BLaER1 treated with 17β-estradiol and CSF1 and Interleukin-3, amounts not matched to agents 10 nM and 100 nM (cell line): Measurements from ENCODE around the gene NT5C2.
"Not testable (repeated sequence)": the region's sequence is repeated elsewhere in the genome, so short reads cannot be mapped to it uniquely, and the experiment has no call there.

Source experiments
- H3K27ac ChIP-seq, 11 experiments: shearing (Covaris generic); formaldehyde crosslinking; 2 replicates each; pipeline ENCODE4 v1.8.1; 2022
- H3K27me3 ChIP-seq, 11 experiments: shearing (Covaris generic); formaldehyde crosslinking; 2 replicates each; pipeline ENCODE4 v1.8.1; 2022
- H3K36me3 ChIP-seq, 11 experiments: shearing (Covaris generic); formaldehyde crosslinking; 2 replicates each; pipeline ENCODE4 v1.8.1; 2022
- H3K4me1 ChIP-seq, 10 experiments: shearing (Covaris generic); formaldehyde crosslinking; 2 replicates each; pipeline ENCODE4 v1.8.1; 2022
- H3K4me2 ChIP-seq, 11 experiments: shearing (Covaris generic); formaldehyde crosslinking; 2 replicates each; pipeline ENCODE4 v1.8.1; 2022
- H3K4me3 ChIP-seq, 10 experiments: shearing (Covaris generic); formaldehyde crosslinking; 2 replicates each; pipeline ENCODE4 v1.8.1; 2022
- H3K9ac ChIP-seq, 11 experiments: shearing (Covaris generic); formaldehyde crosslinking; 2 replicates each; pipeline ENCODE4 v1.8.1; 2022
- H3K9me3 ChIP-seq, 11 experiments: shearing (Covaris generic); formaldehyde crosslinking; replicated peaks in 1 of 11; 2 replicates each; pipeline ENCODE4 v1.8.1; 2022
- H4K20me1 ChIP-seq, 11 experiments: shearing (Covaris generic); formaldehyde crosslinking; 2 replicates each; pipeline ENCODE4 v1.8.1; 2022
- Cebpa-rat ChIP-seq, 11 experiments: shearing (Covaris generic); IDR thresholded peaks; 2 replicates each; pipeline ENCODE4 v1.8.1; 2022

The NT5C2 gene

DNA sequence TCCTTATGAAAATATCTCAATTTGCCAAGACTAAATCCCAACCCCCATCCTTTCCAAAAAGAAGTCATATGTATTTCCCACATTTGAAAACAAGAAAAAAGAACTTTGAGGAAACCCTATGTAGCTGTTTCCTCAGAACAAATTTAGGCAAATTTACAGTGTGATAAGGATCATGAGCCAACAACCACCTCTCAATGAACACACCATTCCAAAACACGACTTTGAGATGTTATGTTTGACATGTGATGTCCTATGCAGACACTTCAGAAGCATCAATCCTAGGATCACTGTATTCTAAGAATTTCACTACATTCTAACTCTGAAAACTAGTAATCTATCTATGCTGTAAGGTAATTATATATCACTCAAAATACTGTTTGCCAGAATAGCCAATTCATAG is 62.2 kb downstream of the NT5C2 start:
- Histone ChIP-seq H3K9ac (no peak overlapping the region), H3K36me3 (peaks cover 55 to 76% (median 71%) of the 10 kb centered on the region in 11 experiments), H3K27ac (no peak overlapping the region), H3K9me3 (peaks cover 35 to 54% (median 48%) of the 10 kb centered on the region in 11 experiments), H4K20me1 (peaks cover 0 to 58% (median 8%) of the 10 kb centered on the region in 11 experiments; a peak in 10 of 22 replicates), H3K4me2 (no peak overlapping the region), H3K4me1 (peaks cover 0 to 19% (median 2%) of the 10 kb centered on the region in 10 experiments; a peak in 6 of 20 replicates), H3K4me3 (no peak overlapping the region), H3K27me3 (no peaks in the 10 kb centered on the region)
- TF ChIP-seq Cebpa-rat (IDR thresholded peaks at IDR 0.05): no peak

DNA sequence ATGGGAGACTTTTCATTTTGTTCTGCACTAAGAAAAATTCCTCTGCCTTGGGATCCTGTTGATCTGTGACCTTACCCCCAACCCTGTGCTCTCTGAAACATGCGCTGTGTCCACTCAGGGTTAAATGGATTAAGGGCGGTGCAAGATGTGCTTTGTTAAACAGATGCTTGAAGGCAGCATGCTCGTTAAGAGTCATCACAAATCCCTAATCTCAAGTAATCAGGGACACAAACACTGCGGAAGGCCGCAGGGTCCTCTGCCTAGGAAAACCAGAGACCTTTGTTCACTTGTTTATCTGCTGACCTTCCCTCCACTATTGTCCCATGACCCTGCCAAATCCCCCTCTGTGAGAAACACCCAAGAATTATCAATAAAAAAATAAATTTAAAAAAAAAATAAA is 62.9 kb downstream of the NT5C2 start:
- H3K36me3 ChIP-seq: peaks cover 51 to 76% (median 70%) of the 10 kb centered on the region in 11 experiments
- peaks cover 28 to 47% (median 40%) of the 10 kb centered on the region in 11 experiments for H3K9me3 ChIP-seq
- not testable (repeated sequence) for H3K27me3 ChIP-seq, H3K4me2 ChIP-seq, H3K4me3 ChIP-seq, H3K27ac ChIP-seq, H3K9ac ChIP-seq
- peaks cover 0 to 19% (median 6%) of the 10 kb centered on the region in 10 experiments; a peak in 8 of 20 replicates for H3K4me1 ChIP-seq
- peaks cover 0 to 65% (median 16%) of the 10 kb centered on the region in 11 experiments; a peak in 12 of 22 replicates for H4K20me1 ChIP-seq

DNA sequence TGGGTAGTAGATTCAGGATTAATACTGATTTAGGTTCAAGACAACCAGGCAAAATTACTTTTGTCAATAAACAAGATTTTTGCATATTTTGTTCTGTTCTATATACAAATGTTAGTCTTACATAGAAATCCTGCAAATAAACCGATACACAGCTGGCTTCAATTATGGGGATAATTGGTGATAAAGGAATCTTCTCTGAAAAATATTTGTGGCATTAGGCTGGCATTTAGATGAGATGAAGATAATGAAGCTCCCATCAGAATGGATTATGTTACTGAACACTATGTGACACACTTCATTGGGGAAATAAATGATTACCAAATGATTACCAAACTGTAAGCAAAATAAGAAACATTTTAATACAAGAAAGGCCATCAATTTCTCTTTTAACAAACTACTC is 65.8 kb downstream of the NT5C2 start:
- Histone ChIP-seq H3K9ac (no peak overlapping the region), H3K4me1 (peaks cover 0 to 7% (median 0%) of the 10 kb centered on the region in 10 experiments; a peak in 4 of 20 replicates), H3K4me3 (no peak overlapping the region), H4K20me1 (peaks cover 4 to 75% (median 26%) of the 10 kb centered on the region in 11 experiments; a peak in 16 of 22 replicates), H3K27ac (no peak overlapping the region), H3K36me3 (peaks cover 43 to 74% (median 60%) of the 10 kb centered on the region in 11 experiments), H3K27me3 (no peaks in the 10 kb centered on the region), H3K4me2 (no peak overlapping the region), H3K9me3 (peaks cover 0 to 17% (median 16%) of the 10 kb centered on the region in 11 experiments; a peak in 19 of 22 replicates)
- no peak for TF ChIP-seq Cebpa-rat (IDR thresholded peaks at IDR 0.05)

DNA sequence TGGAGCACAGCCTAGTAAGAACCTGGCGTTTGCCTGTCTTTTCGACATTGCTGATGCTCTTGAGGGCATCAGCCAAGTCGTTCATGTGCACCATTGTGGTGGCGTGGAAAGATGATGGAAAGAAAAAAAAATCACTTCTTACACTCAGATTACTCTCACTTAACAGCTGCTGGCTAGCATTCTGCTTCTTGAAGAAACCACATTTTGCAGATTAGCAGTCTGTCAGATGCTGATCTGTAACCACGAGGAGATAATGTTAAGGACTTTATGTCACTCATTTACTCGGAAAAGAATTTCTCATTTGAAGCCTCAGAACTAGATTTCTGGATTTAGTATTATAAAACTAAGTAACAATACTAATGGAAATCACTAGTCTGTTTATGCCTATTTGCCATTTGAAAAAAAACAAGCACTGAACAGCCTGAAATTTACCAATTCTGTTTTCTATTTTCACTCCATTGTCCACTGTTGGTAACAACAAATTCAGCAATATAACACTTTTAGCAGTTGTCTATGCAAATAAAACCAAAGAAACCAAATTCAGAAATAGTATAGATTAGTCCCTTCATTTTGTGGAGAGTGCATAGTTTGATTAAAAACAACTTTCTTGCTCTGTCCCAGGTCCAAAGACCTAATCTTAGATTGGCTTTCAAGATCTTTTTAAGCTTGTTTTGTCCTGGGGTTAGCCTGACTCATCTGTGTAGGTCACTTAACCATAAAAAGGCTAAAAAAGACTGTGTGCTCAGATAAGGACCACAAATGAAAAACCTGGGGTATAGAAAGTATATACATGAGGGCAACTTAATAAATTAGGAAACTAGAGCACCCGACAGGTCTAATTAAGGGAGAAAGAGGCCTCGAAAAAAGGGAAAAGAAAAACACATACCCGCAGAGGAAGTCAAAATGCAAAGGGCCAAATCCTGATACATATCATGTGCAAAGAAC is 67.5 kb downstream of the NT5C2 start:
- H3K4me1 ChIP-seq: peaks cover 0 to 7% (median 2%) of the 10 kb centered on the region in 10 experiments; a peak in 4 of 20 replicates
- 0 out of 22 replicates have a peak overlapping the region, but pooled peaks of 1 of the 11 experiments have one; percentile 1 for H3K4me2 ChIP-seq
- H3K4me3 ChIP-seq: no peak overlapping the region
- no peaks in the 10 kb centered on the region for H3K27me3 ChIP-seq
- no peak for TF ChIP-seq Cebpa-rat (IDR thresholded peaks at IDR 0.05)
- no peak overlapping the region; a peak in 1 of 22 replicates for H3K27ac ChIP-seq
- H3K36me3 ChIP-seq: peaks cover 29 to 73% (median 47%) of the 10 kb centered on the region in 11 experiments; a peak in 21 of 22 replicates
- no peak overlapping the region for H3K9ac ChIP-seq
- H4K20me1 ChIP-seq: peaks cover 9 to 75% (median 38%) of the 10 kb centered on the region in 11 experiments; a peak in 17 of 22 replicates
- H3K9me3 ChIP-seq: peaks cover 0 to 2% (median under 1%) of the 10 kb centered on the region in 11 experiments; a peak in 7 of 22 replicates

DNA sequence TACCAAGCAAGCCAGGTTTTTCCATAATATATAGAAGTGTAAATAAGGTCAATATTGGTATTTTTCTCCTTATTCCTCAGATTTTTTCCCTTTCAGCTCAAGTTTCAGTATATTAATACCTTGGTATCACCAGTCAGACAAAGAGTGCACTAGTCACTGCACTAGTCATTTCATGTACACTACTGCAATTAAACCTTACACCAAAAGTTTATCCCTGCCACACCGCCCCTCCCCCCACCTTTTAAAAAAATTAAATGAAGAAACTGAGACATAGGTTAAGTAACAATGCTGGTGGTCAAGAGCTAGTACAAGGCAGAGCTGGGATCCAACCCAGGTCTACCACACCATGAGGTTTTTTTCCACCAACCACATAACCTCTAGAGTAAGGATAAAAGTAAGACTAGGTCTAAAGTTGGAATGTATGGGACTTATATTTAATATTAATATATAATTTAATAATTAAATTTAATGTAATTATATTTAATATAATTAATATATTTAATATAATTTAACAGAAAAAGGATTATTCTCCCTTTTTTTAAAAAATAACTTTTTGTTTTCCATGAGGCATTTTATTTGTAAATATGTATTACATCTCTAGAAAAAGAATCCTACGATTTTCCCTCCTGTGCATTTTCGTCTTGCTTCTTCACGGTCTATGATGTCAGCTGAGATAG is 68.5 kb downstream of the NT5C2 start:
- no peak for TF ChIP-seq Cebpa-rat (IDR thresholded peaks at IDR 0.05)
- Histone ChIP-seq H3K9me3 (no peaks in the 10 kb centered on the region), H3K36me3 (peaks cover 33 to 80% (median 51%) of the 10 kb centered on the region in 11 experiments; a peak in 21 of 22 replicates), H3K4me2 (no peak overlapping the region), H3K4me1 (peaks cover 0 to 7% (median 2%) of the 10 kb centered on the region in 10 experiments; a peak in 4 of 20 replicates), H3K27ac (no peak overlapping the region), H3K9ac (no peak overlapping the region), H3K4me3 (no peak overlapping the region), H4K20me1 (peaks cover 9 to 83% (median 46%) of the 10 kb centered on the region in 11 experiments; a peak in 17 of 22 replicates), H3K27me3 (no peaks in the 10 kb centered on the region)

DNA sequence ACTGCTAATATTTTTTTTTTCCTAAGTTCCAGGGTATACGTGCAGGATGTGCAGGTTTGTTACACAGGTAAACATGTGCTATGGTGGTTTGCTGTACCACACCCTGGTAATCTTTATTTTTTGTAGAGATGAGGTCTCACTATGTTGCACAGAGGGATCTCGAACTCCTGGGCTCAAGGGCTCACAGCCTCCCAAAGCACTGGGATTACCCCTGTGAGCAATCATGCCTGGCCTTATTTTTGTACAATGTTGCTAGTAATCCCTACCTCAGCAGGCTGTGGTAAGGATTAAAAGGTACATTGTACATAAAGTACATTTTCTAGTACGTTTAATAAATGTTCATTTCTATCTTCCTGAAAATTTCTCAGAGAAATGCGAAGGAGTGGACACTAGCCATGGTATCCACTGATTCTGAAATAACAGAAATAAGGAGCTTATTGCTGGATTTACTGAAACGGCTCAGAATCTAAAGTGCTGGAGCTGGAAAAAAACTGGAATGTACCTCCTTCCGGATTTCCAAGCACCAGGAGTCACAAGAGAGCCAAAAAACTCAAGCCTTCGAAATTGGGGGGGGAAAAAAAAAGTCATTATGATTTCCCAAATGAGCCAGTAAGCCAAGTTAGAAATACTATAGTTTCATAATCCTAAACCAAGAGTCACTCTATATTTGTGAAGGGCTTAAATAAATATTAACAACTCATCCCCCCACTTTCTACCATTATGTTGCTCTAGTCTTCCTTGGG is 69.6 kb downstream of the NT5C2 start:
- Histone ChIP-seq H3K4me2 (no peak overlapping the region), H3K27me3 (no peaks in the 10 kb centered on the region), H3K4me1 (peaks cover 0 to 7% (median 2%) of the 10 kb centered on the region in 10 experiments; a peak in 4 of 20 replicates), H3K36me3 (peaks cover 42 to 90% (median 60%) of the 10 kb centered on the region in 11 experiments; a peak in 21 of 22 replicates), H3K4me3 (no peak overlapping the region), H4K20me1 (peaks cover 14 to 94% (median 55%) of the 10 kb centered on the region in 11 experiments; a peak in 17 of 22 replicates), H3K9ac (no peak overlapping the region), H3K9me3 (no peaks in the 10 kb centered on the region), H3K27ac (no peak overlapping the region)
- TF ChIP-seq Cebpa-rat (IDR thresholded peaks at IDR 0.05): no peak

DNA sequence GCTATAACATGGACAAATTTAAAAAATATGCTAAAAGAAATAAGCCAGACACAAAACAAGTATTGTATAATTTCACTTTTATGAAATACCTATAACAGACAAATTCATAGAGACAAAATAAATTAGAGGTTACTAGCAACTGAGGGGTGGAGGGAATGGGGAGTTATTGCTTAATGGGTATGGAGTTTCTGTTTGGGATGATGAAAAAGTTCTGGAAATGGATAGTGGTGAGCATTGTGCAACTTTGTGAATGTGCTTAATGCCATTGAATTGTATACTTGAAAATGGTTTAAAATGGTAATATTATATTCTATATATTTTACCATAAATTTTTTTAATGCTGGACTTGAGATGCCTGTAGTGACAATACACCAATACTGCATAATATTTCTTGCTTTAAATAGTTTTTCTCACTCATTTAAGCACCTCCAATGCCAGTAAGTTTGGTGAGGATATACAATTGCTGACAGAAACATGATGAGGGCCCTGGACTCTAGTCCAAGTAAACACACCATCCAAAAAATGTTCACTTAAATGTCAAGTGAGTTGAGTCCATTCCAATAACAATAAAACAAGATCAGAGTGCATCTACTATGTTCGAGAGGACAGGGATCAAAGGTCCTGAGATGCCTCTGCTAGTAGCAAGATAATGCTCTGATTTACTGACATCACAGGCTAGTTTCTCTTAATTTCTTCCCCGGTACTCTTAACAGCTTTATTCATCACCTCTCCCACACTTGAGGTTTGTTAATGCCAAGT is 71.9 kb downstream of the NT5C2 start:
- peaks cover 46 to 95% (median 60%) of the 10 kb centered on the region in 11 experiments; a peak in 21 of 22 replicates for H3K36me3 ChIP-seq
- H3K9ac ChIP-seq: no peak overlapping the region
- no peaks in the 10 kb centered on the region for H3K27me3 ChIP-seq
- H3K27ac ChIP-seq: no peak overlapping the region
- H3K4me1 ChIP-seq: peaks cover 0 to 7% (median 2%) of the 10 kb centered on the region in 10 experiments; a peak in 4 of 20 replicates
- TF ChIP-seq Cebpa-rat (IDR thresholded peaks at IDR 0.05): no peak
- no peak overlapping the region for H3K4me2 ChIP-seq
- peaks cover 14 to 100% (median 63%) of the 10 kb centered on the region in 11 experiments; a peak in 18 of 22 replicates for H4K20me1 ChIP-seq
- no peak overlapping the region for H3K4me3 ChIP-seq
- no peaks in the 10 kb centered on the region for H3K9me3 ChIP-seq
